Measurements from ENCODE around the gene RAD51AP2. TPM values are rescaled to one million over a fixed set of nuclear protein-coding genes. Genes with fewer than 3 reads are reported as not detected.
"Not testable (repeated sequence)": the region's sequence is repeated elsewhere in the genome, so short reads cannot be mapped to it uniquely, and the experiment has no call there.

Gene RAD51AP2
- total RNA-seq, 1 donor from 2014 or later: not detected

GRCh38 chr2:17538022-17538843, 20.0 kb upstream of the RAD51AP2 start:
- intact Hi-C loops (cut with micrococcal nuclease): loop anchor here (1.0 to 5.0 kb wide), 2 partner anchors 69 to 1814 kb away; no protein-coding TSS in a partner anchor

GRCh38 chr2:17536416-17536815, 18.2 kb upstream of the RAD51AP2 start:
- intact Hi-C loops (cut with micrococcal nuclease): loop anchor here (5.0 kb wide), 1 partner anchor 1816 kb away; no protein-coding TSS in a partner anchor

GRCh38 chr2:17533546-17533945, 15.3 kb upstream of the RAD51AP2 start:
- intact Hi-C loops (cut with micrococcal nuclease): no loop called here

GRCh38 chr2:17529771-17530170, 11.5 kb upstream of the RAD51AP2 start:
- intact Hi-C loops (cut with micrococcal nuclease): no loop called here

GRCh38 chr2:17522303-17522702, 4.1 kb upstream of the RAD51AP2 start:
- intact Hi-C loops (cut with micrococcal nuclease): no loop called here

DNA sequence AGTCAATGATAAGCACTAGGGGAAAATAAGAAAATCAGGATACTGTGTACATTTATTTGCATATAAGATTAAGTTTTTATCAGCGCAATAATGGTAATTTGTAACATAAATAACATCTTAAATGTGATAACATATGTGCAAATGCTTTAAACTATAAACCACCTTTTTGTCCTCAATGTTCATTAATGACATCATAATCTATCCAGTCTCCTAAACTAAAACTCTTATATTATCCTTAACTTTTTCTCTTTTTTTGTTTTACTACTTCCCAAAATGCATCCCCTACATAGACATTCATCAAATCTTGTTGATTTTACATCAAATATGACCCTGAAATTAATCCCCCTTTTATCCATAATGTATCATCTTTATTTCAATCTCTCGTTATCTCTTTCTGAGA, 3.4 kb upstream of the RAD51AP2 start:
- intact Hi-C loops (cut with micrococcal nuclease): no loop called here

DNA sequence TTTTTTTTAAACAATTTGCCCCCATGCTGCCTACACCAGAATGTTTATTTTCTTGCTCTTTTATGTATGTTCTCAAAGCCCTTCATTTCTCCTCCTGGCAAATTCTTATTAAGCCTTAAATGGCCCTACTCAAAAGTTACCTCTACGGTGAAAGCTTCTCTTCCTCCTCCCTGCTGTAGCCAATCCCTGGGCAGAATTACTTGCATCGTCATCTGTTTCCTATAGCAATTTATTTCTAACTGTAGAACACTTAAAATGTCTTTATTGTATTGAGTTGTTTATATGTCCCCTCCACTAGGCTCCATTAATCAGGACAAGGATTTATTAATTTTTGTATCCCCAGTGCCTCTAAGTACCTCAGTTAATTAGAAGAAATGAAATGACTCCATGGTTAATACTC, 2.5 kb upstream of the RAD51AP2 start:
- intact Hi-C loops (cut with micrococcal nuclease): no loop called here

- intact Hi-C loops (cut with micrococcal nuclease): no loop called here
These were observed 1.2 kb upstream of the RAD51AP2 start for GRCh38 chr2:17519486-17519885.

DNA sequence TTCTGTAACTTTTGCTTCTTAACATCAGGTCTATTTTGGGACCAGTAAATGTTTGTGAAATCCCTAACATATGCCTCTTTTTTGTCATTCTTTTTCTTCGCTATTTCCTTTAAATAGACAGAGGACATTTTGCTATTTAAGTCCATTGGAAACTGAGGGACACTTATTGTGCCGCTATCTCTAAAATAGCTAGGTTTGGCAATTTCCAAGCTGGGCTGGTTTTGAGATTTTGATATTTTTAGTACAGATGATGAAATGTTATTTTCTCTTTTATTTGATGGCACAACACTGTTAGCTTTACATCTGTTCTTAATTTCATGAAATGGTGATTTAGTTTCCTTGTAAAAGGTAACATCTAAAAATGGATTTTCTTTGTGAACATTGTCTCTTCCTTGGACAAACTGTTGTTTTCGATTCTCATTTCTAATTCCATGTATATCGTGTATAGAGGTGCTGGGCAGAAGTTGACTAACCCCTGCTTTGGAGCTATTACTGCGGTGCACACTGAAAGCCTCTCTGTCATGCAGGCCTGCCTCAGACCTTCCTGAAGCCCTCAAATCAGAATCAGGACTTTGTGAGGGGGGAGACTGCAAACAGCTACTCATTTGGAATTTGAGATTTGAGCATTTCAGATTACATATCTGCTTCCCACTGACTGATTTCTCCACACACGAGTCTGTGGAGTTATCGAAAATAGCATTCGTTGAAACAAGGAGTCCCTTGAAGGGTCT, 594 bp downstream of the RAD51AP2 start:
- intact Hi-C loops (cut with micrococcal nuclease): no loop called here

DNA sequence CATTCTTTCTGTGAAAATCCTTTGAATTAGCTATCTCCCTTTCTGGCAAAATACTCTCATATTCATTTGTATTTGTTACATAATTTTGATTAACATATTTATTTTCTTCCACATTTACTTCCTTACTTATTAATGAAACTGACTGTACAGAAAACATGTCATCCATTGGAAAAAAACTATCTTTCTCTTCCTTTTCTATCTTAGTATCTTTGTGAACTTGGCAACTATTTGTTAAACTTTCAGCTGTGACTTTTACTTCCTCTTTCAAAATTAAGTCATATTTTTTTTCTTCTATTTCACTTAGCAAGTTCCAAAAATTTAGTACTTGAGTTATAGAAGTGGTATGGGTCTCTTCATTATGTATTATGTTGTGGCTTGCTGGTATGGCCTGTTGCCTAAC, 2.6 kb downstream of the RAD51AP2 start:
- intact Hi-C loops (cut with micrococcal nuclease): no loop called here

DNA sequence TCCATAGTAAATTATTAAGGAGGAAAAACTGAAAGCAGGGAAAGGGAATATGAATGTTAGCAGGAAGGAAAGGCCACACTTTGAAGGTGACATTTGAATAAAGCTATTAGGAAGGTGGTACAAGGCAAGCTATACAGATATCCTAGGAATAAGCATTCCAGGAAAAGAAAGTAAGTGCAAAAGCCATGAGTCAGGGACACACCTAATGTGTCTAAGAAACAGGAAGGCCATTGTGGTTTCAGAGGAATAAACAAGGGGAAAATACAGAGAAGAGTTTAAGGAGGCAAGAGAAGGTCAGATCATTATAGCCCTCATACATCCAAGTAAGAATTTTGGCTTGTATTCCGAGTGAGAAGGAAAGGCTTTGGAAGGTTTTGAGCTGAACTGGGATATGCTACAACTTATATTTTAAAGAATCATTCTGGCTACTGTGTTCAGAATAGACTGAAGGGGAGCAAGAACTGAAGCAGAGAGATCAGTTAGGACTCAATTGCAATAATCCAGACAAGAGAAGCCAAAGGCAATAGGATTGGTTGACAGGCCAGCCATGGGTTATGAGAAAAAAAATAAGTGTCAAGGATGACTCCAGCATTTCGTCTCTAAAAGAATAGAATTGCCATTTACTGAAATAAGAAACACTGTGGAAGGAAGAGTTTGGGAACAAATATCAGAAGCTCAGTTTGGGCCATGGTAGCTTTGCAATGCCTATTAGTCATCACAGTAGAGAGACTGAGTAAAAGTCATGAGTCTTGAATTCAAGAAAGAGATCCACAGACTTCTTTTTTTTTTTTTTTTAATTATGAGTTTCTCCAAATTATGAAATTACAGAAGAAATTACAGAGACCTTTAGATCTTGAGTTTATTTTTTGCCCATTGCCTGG, 11.3 kb downstream of the RAD51AP2 start:
- intact Hi-C loops (cut with micrococcal nuclease): no loop called here

DNA sequence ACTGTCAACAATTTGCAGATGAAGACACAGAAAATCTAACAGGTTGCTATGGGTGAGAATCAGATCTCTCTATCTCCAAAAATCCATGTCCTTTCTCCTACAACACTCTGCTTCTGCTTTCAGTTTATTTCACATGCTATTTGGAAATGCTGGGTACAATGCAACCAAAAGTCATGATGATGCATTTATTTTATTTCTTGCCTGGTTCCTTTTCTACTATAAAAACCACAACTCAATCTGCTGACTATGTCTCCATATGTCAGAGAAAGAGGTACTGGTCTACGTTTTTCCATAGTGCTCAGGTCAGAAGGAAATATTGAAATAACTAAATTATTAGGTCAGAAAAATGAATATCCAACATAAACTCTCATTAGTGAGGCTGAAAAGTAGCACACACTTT, 20.5 kb downstream of the RAD51AP2 start:
- intact Hi-C loops (cut with micrococcal nuclease): no loop called here

GRCh38 chr2:17495590-17495989, 22.6 kb downstream of the RAD51AP2 start:
- intact Hi-C loops (cut with micrococcal nuclease): no loop called here

DNA sequence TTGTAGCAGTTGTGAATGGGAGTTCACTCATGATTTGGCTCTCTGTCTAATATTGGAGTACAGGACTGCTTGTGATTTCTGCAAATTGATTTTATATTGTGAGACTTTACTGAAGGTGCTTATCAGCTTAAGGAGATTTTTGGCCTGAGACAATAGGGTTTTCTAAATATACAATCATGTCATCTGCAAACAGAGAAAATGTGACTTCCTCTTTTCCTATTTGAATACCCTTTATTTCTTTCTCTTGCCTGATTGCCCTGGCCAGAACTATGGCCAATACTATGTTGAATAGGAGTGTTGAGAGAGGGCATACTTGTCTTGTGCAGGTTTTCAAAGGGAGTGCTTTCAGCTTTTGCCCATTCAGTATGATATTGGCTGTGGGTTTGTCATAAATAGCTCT, 28.1 kb downstream of the RAD51AP2 start:
- intact Hi-C loops (cut with micrococcal nuclease): not testable (repeated sequence)

GRCh38 chr2:17488610-17489009, 29.6 kb downstream of the RAD51AP2 start:
- intact Hi-C loops (cut with micrococcal nuclease): not testable (repeated sequence)

DNA sequence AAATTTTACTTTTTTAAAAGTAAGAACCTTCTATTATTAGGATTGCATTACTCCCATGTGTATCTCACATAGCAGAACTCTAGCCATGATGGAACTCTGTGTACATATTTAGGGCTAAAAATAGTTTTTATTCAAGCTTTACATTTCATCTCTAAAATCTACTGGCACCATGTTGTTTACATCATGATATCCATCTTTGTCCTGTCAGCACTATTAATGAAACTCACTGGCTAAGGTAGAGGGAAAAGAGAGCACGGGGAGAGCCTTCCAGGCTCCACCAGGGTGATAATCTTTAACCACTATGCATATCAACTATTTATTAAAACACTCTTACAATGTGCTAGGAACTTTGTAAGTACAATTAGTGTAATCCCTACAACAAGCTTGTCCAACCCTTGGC, 34.7 kb downstream of the RAD51AP2 start:
- intact Hi-C loops (cut with micrococcal nuclease): no loop called here

DNA sequence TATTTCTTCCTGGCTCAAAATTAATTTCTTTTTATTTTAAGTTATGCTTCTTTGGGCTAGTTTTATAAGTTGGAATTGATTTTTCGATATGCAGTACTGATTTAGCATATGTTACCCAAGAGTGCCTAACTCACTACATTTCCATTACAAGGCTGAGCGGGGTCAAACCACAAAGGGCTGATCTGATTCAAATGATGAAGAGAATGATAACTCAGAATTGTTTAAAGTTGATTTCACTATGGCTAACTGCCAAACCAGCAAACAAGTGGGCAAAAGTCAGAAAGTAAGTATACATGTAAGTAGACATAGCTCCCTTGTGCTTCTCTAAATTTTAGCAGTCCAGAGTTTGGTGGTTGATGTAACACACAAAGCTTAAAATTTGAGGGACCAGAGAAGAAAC, 35.6 kb downstream of the RAD51AP2 start:
- intact Hi-C loops (cut with micrococcal nuclease): no loop called here

DNA sequence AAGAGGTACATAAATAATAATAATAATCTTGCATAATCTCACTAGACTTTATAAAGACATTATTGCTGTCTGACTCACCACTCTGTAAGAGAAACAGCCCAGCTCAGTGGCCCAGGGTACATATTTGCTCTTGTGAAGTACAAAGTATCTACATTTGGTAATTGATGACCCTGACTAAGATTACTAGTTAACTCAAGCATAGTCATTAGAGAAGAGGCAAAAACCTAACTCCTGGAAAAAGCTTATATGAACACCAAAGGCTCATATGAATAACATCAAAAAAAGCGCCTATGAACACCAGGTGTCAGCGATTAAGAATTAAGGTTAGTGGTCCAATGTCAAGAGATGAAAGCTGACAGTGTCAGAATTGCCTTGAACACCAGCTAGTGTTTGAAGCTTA, 38.4 kb downstream of the RAD51AP2 start:
- intact Hi-C loops (cut with micrococcal nuclease): no loop called here

DNA sequence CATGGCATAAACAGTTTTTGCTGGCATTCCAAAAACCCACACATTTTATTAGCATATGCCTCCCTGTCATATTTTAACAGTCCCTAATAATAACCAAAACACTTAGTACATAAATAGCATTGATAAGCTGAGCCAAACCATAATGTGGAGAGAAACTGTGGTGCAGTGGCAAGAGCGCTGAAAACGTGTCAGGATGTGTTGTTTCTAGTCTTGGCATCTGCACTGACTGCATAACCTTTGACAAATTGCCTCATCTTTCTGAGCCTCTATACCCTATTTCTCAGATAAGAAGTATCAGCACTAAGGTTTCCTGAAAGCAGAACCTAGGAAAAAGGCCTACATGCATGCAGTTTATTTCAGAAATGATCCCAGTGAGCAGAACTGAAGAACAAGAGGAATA, 41.4 kb downstream of the RAD51AP2 start:
- intact Hi-C loops (cut with micrococcal nuclease): no loop called here

DNA sequence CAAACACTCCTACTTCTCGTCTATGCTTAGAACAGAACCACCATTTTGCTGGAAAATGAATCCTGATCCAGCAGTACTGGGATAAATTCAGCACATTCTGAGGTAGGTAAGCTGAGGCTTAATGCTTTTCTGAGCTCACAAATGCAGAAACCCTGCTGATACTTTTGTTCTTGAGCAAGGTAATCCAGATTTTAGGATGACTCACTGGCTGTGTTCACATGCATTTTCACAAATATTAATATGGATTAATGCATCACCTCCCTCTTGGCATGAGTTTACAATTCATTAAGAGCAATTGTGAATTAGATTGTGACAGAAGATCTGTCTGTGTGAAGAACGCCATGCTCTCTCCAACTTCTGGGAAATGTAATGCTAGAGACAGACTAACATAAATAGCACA, 42.2 kb downstream of the RAD51AP2 start:
- intact Hi-C loops (cut with micrococcal nuclease): no loop called here

DNA sequence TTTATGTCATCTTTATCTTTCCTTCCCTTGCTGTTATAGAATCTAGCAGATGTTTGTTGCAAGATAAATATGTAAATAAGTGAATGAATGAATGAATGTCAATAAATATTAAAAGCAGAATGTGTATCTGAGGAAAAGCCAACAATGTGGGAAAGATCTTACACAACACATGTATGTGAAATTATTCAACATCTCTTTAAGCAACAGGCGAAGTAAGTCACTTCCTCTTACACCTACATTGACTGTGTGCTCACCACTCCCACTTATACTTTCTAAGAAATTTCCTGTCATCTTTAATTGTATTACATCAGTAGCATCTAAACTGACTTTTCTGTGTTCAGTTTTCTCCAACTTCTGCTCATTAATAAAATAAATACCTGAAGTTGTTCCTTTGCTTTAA, 43.0 kb downstream of the RAD51AP2 start:
- intact Hi-C loops (cut with micrococcal nuclease): no loop called here

- intact Hi-C loops (cut with micrococcal nuclease): loop anchor here (1.0 kb wide), 1 partner anchor 199 kb away; no protein-coding TSS in a partner anchor
These were observed 46.3 kb downstream of the RAD51AP2 start for GRCh38 chr2:17471979-17472378.
